GM21786 (cell line): ENCODE measurements around the gene KDM2B.

Experiments
- ATAC-seq: cut with Tn5 transposase; IDR thresholded peaks from one replicate; pipeline ENCODE4 v1.9.1; 2021; ENCODE audit not compliant: unreplicated experiment

The KDM2B gene

GRCh38 chr12:121440768-121441167, 140.1 kb downstream of the KDM2B start:
- no peak for ATAC-seq

GRCh38 chr12:121439715-121440114, 141.1 kb downstream of the KDM2B start:
- no peak for ATAC-seq

- no peak for ATAC-seq
Observed at GRCh38 chr12:121438905-121439304, 141.9 kb downstream of the KDM2B start.

GRCh38 chr12:121436706-121437105, 144.1 kb downstream of the KDM2B start:
- no peak for ATAC-seq

GRCh38 chr12:121432740-121433480, 147.9 kb downstream of the KDM2B start:
- no peak for ATAC-seq

GRCh38 chr12:121430833-121431415, 149.9 kb downstream of the KDM2B start:
- no peak for ATAC-seq

GRCh38 chr12:121428883-121429282, 151.9 kb downstream of the KDM2B start:
- no peak for ATAC-seq

- no peak for ATAC-seq
Observed at GRCh38 chr12:121427556-121428050, 153.2 kb downstream of the KDM2B start.

- ATAC-seq: no peak
Observed at GRCh38 chr12:121424624-121424975, 156.2 kb downstream of the KDM2B start.

GRCh38 chr12:121423682-121424623, 156.9 kb downstream of the KDM2B start:
- ATAC-seq: no peak

- no peak for ATAC-seq
Observed at GRCh38 chr12:121423253-121423652, 157.6 kb downstream of the KDM2B start.

GRCh38 chr12:121420109-121420508, 160.7 kb downstream of the KDM2B start:
- ATAC-seq: no peak

GRCh38 chr12:121417847-121418246, 163.0 kb downstream of the KDM2B start:
- ATAC-seq: no peak

- no peak for ATAC-seq
Observed at GRCh38 chr12:121413917-121414316, 166.9 kb downstream of the KDM2B start.

- ATAC-seq: no peak
Observed at GRCh38 chr12:121405211-121405610, 175.6 kb downstream of the KDM2B start.

- no peak for ATAC-seq
Observed at GRCh38 chr12:121404734-121405133, 176.1 kb downstream of the KDM2B start.

- ATAC-seq: no peak
Observed at GRCh38 chr12:121403721-121404120, 177.1 kb downstream of the KDM2B start.

- peak; percentile 29 for ATAC-seq
Observed at GRCh38 chr12:121400332-121401139, 180.3 kb downstream of the KDM2B start.

- peak; percentile 95 for ATAC-seq
Observed at GRCh38 chr12:121399391-121400331, 181.2 kb downstream of the KDM2B start, which contains the start of gene RNF34. TSS of gene RNF34 (plus strand) at chr12:121400118. CDS start at chr12:121400213, 95 bp downstream.
